Tibial nerve (tissue), 4 donors: ENCODE results near the gene TBX6.

Experiments used
- CTCF ChIP-seq, 5 experiments: fragments of 200-600 bp in 3 of 5; fragments of 450-650 bp in 2 of 5; sonication (generic) in 3 of 5; IDR thresholded peaks; one replicate each; pipeline ENCODE4 v1.5.1; 2016 to 2019; ENCODE audit warnings: antibody characterized with exemption in 5 of 5, mild to moderate bottlenecking in 3 of 5, moderate library complexity in 2 of 5
- EP300 ChIP-seq, 2 donors: sonication (generic); formaldehyde crosslinking; IDR thresholded peaks; one replicate each; pipeline ENCODE4 v1.6.1; 2017; ENCODE audit warnings: antibody characterized with exemption in 2 of 2, mild to moderate bottlenecking in 1 of 2

GRCh38 chr16:30086291-30087140, 5.2 kb downstream of the TBX6 start:
- TF ChIP-seq EP300 (IDR thresholded peaks at IDR 0.05) (no peak), CTCF (IDR thresholded peaks at IDR 0.05) (no peak)
